Suppressor macrophage (primary cell): Measurements from ENCODE around the gene TRIP4.
"Not testable (repeated sequence)": the region's sequence is repeated elsewhere in the genome, so short reads cannot be mapped to it uniquely, and the experiment has no call there.

Source experiments
- DNase-seq, 4 experiments: peaks; one replicate each; pipeline ENCODE4 v3.0.0-alpha.2; 2020 to 2022

The TRIP4 gene

GRCh38 chr15:64490598-64491259 lies 103.1 kb downstream of the TRIP4 start:
- no peak for DNase-seq

DNA sequence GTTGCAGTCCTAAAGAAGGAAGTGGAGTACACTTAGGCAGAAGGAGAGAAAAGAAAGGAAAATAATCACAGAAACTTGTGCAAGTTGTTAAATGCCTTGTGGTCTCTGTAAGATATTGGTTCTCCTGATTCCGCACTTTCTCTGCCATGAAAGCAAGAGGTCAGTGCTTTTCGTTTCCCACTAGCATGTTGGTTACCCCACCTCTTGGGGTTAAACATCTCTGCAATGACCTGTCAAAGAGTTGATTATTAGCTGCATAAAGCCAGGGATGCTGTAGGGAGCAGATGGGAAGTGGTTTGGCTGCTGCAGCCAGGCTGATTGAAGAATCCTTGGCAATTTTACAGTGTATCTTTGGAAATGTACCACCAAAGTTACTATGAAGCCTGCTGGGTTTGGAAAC lies 106.0 kb downstream of the TRIP4 start:
- DNase-seq, result no peak

- DNase-seq, result not testable (repeated sequence)
These were observed 108.3 kb downstream of the TRIP4 start for GRCh38 chr15:64495968-64496367.

GRCh38 chr15:64500695-64501395 lies 113.2 kb downstream of the TRIP4 start:
- DNase-seq, result no peak

- DNase-seq, result no peak
These were observed 113.7 kb downstream of the TRIP4 start for GRCh38 chr15:64501396-64501715.

- DNase-seq, result peak in 1 of 4 experiments; percentile 4
These were observed 114.5 kb downstream of the TRIP4 start for GRCh38 chr15:64502151-64502550.

DNA sequence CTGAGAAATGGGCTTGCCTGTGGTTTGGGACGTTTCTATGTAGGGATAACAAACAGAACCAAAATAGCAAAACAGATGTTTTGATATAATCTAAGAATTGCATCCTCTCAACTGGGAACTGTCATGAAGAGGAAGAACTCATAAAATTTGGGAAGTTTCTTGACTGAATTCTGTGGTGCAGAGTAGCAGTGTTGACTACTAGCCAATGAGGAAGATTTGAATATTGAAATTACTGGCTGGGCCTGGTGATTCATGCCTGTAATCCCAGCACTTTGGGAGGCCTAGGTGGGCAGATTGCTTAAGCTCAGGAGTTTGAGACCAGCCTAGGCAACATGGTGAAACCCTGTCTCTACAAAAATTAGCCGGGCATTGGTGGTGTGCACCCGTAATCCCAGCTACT lies 114.9 kb downstream of the TRIP4 start:
- DNase-seq, result peak; percentile 24 to 73 (median 67)

DNA sequence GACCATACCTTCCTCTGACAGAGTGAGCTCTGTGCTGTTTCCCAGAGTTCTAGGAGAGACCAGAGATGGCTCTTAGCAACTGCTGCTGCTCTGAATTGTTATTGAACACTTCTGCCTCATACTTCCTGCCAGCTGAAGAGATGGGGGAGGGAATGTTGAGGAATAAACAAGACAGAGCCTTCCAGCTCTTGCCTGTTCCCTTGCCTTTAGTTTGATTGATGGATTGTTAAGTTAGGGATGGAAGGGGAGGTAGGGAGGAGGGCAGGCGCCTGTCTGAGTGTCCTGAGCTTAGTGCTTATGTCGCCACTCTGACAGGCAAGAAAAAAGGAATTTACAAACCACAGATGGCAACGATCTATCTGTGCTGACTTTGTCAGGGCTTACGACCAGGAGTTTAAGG lies 115.6 kb downstream of the TRIP4 start:
- DNase-seq, result peak in 3 of 4 experiments; percentile 10 to 32 (median 26)

DNA sequence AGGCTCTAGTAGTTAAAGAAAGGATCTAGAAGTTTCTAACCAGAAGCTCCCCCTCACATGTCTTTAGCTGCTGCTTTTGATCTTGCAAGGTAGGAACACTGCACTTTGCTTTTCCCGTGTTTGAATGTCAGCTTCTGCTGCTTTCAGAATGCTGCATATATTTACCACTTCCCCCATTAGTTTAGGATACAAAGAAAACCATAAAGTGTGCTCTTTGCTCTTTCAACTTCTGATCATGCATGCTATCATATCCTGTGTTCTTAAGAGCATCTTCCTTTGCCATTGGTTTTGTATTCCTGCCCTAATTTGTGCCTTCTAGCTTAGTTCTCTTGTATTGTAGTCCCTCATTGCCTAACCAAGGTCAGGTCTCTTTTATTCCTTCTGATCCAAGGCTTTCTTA lies 116.0 kb downstream of the TRIP4 start:
- DNase-seq, result peak in 2 of 4 experiments; percentile 8 to 14
